Calu3 (cell line): ENCODE data around the gene HIVEP3. TPM values are rescaled to one million over a fixed set of nuclear protein-coding genes. Genes with fewer than 3 reads are reported as not detected.

Experiments used
- BruUV-seq: library from RNA; stranded (reverse); fragments of 400-500 nt; replicated peaks from 2 replicates; lab custom pipeline; 2021; lab: Mats Ljungman, UMichigan
- CTCF ChIA-PET: fragments of 300-600 bp; sonication (Branson Sonifier 250); formaldehyde crosslinking; loops from one replicate; lab custom pipeline; 2022; ENCODE audit warnings: antibody characterized with exemption; lab: Charles Lee
- DNase-seq: peaks from one replicate; pipeline ENCODE4 v3.0.0; 2022
- H3K27ac Mint-ChIP-seq: one replicate; pipeline ENCODE4 v1.8.0; 2022; ENCODE audit warnings: mixed read lengths; ENCODE audit not compliant: unreplicated experiment
- H3K27me3 Mint-ChIP-seq: one replicate; pipeline ENCODE4 v1.8.0; 2022; ENCODE audit warnings: mixed read lengths; ENCODE audit not compliant: unreplicated experiment
- H3K36me3 Mint-ChIP-seq: one replicate; pipeline ENCODE4 v1.8.0; 2022; ENCODE audit warnings: mild to moderate bottlenecking, moderate library complexity, mixed read lengths; ENCODE audit not compliant: insufficient read depth, unreplicated experiment
- H3K4me1 Mint-ChIP-seq: one replicate; pipeline ENCODE4 v1.8.0; 2022; ENCODE audit warnings: mild to moderate bottlenecking, low read depth, mixed read lengths; ENCODE audit not compliant: unreplicated experiment
- H3K4me3 Mint-ChIP-seq: one replicate; pipeline ENCODE4 v1.8.0; 2022; ENCODE audit warnings: mild to moderate bottlenecking, low read depth, moderate library complexity, mixed read lengths; ENCODE audit not compliant: unreplicated experiment
- H3K9me3 Mint-ChIP-seq: one replicate; pipeline ENCODE4 v1.8.0; 2022; ENCODE audit warnings: low read depth, mixed read lengths; ENCODE audit not compliant: unreplicated experiment
- CTCF ChIP-seq: fragments of 200-600 bp; IDR thresholded peaks from one replicate; pipeline ENCODE4 v1.8.0; 2022; ENCODE audit warnings: antibody characterized with exemption; ENCODE audit not compliant: unreplicated experiment
- intact Hi-C: fragments of 100-400 bp; cut with micrococcal nuclease; formaldehyde crosslinking; loops from one replicate; pipeline ENCODE4 v1.10.0; 2022; ENCODE audit not compliant: unreplicated experiment
- total RNA-seq: library from RNA; stranded (reverse); gene quantifications from 2 replicates; pipeline ENCODE4 v1.2.3, GENCODE V29; 2022

HIVEP3 gene
- total RNA-seq, 1 experiment from 2014 or later: 9.0 TPM

GRCh38 chr1:41754540-41754939, 164.2 kb downstream of the HIVEP3 start:
- no peaks in the 10 kb centered on the region for H3K27me3 Mint-ChIP-seq
- CTCF ChIA-PET: no interaction called here
- no peaks in the 10 kb centered on the region for H3K4me1 Mint-ChIP-seq
- H3K4me3 Mint-ChIP-seq: no peak overlapping the region
- no peak for DNase-seq
- no peak overlapping the region for H3K27ac Mint-ChIP-seq
- TF ChIP-seq CTCF: no peak
- H3K36me3 Mint-ChIP-seq: no peaks in the 10 kb centered on the region
- H3K9me3 Mint-ChIP-seq: no peaks in the 10 kb centered on the region
- no TSS peak for BruUV-seq
- intact Hi-C loops: no loop called here

GRCh38 chr1:41752514-41753170, 166.1 kb downstream of the HIVEP3 start:
- no peak for TF ChIP-seq CTCF
- no peaks in the 10 kb centered on the region for H3K27me3 Mint-ChIP-seq
- no peak for DNase-seq
- no peak overlapping the region for H3K27ac Mint-ChIP-seq
- H3K4me1 Mint-ChIP-seq: no peaks in the 10 kb centered on the region
- H3K9me3 Mint-ChIP-seq: no peaks in the 10 kb centered on the region
- no peak overlapping the region for H3K4me3 Mint-ChIP-seq
- CTCF ChIA-PET: no interaction called here
- no peaks in the 10 kb centered on the region for H3K36me3 Mint-ChIP-seq
- intact Hi-C loops: no loop called here
- BruUV-seq: no TSS peak

- no peak for DNase-seq
- Mint-ChIP-seq H3K9me3 (no peaks in the 10 kb centered on the region), H3K27me3 (no peaks in the 10 kb centered on the region), H3K36me3 (no peaks in the 10 kb centered on the region), H3K27ac (no peak overlapping the region), H3K4me1 (no peaks in the 10 kb centered on the region), H3K4me3 (no peak overlapping the region)
- CTCF ChIA-PET: no interaction called here
- BruUV-seq: no TSS peak
- intact Hi-C loops: no loop called here
- no peak for TF ChIP-seq CTCF
Observed at GRCh38 chr1:41751804-41752513, 166.8 kb downstream of the HIVEP3 start.

GRCh38 chr1:41749991-41750745, 168.6 kb downstream of the HIVEP3 start:
- Mint-ChIP-seq H3K4me1 (no peaks in the 10 kb centered on the region), H3K36me3 (no peaks in the 10 kb centered on the region), H3K27me3 (peaks cover 1% of the 10 kb centered on the region), H3K4me3 (no peak overlapping the region), H3K27ac (no peak overlapping the region), H3K9me3 (no peaks in the 10 kb centered on the region)
- intact Hi-C loops: no loop called here
- no peak for TF ChIP-seq CTCF
- CTCF ChIA-PET: interaction anchor here (0.6 kb wide), 1 partner anchor 326 kb away, joined by 3 read pairs; no protein-coding TSS in a partner anchor
- BruUV-seq: no TSS peak
- no peak for DNase-seq
